Measurements from ENCODE around the gene DUSP9.
"Not testable (repeated sequence)": the region's sequence is repeated elsewhere in the genome, so short reads cannot be mapped to it uniquely, and the experiment has no call there.

Gene DUSP9

GRCh38 chrX:153685751-153686696 is 39.0 kb downstream of the DUSP9 start:
- in situ Hi-C loops (cut with HindIII; ENCODE audit: low pct_ligation_motif_present, low pct_unique_long_range_greater_than_20kb, low sequenced_read_pairs), result no loop called here
- DNase-seq, result no peak

DNA sequence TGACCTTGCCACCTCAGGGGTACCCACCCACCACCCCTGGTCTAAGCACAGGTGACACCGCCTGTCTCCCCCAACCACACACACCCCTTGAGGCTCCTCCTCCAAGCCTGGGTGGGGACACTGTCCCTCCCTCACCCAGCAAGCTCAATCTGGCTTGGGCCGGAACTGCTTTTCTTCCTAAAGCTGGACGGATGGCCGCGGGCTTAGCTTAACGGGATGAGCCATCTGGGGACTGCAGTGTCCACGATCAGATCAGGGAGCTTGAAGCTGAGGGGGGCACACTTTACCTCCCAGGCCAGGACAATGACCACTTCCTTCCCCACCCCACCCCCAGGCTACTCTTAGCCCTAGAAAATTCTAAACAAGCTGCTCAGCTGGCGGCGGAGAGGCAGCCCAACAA is 39.7 kb downstream of the DUSP9 start:
- in situ Hi-C loops (cut with HindIII; ENCODE audit: low pct_ligation_motif_present, low pct_unique_long_range_greater_than_20kb, low sequenced_read_pairs), result no loop called here
- DNase-seq, result no peak

DNA sequence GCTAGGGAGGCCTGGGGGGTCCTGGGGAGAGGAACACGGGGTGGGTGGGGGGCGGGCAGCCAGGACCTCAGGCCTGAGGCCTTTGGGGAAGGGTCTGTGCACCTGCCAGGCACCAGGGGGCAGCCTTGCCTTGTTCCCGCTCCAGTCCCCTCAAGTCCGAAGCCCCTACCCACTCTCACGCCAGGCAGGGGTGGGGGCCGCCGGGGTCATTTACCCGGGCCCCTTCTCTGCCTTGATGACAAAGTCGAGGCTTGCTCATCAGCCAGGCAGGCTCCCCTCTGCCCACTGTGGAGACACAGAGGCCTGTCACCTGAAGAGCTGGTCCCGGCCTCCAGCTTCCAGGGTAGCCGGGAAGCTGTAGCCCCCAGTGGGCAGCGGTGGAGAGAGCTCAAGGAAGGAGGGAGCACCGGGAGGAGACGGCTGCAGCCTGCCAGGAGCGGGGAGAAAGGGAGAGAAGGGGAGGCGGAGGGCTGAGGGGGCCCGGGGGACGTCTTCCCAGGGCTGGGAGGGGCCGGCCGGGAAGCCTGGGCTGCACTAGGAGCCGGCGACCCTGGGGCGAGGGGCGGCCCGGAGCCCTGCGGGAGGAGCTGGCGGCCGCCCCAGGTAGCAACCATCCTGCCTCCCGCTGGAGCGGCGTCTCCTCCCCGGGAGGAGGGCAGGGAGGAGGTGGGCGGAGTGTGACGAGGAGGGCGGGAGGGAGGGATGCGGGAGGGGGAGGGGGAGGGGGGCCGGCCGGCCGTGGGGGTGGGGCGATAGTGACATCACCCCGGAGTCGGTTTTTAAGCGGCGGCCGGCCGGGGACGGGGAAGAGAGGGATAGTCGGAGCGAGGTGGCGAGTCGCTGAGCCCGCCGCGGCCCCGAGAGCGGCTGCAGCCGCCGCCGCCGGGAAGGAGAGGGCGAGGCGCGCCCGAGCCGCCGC is 40.4 kb downstream of the DUSP9 start, which contains the start of gene SLC6A8:
Gene SLC6A8 (plus strand): TSS at position 806 of the 919 bp plus-strand sequence. CDS start 649 bp downstream, outside the sequence.
- in situ Hi-C loops (cut with HindIII; ENCODE audit: low pct_ligation_motif_present, low pct_unique_long_range_greater_than_20kb, low sequenced_read_pairs), result no loop called here
- peak; percentile 52 for DNase-seq

GRCh38 chrX:153688071-153688470 is 41.1 kb downstream of the DUSP9 start:
- DNase-seq, result no peak
- in situ Hi-C loops (cut with HindIII; ENCODE audit: low pct_ligation_motif_present, low pct_unique_long_range_greater_than_20kb, low sequenced_read_pairs), result no loop called here

- DNase-seq, result no peak
- in situ Hi-C loops (cut with HindIII; ENCODE audit: low pct_ligation_motif_present, low pct_unique_long_range_greater_than_20kb, low sequenced_read_pairs), result no loop called here
These were observed 41.5 kb downstream of the DUSP9 start for GRCh38 chrX:153688506-153688905.

DNA sequence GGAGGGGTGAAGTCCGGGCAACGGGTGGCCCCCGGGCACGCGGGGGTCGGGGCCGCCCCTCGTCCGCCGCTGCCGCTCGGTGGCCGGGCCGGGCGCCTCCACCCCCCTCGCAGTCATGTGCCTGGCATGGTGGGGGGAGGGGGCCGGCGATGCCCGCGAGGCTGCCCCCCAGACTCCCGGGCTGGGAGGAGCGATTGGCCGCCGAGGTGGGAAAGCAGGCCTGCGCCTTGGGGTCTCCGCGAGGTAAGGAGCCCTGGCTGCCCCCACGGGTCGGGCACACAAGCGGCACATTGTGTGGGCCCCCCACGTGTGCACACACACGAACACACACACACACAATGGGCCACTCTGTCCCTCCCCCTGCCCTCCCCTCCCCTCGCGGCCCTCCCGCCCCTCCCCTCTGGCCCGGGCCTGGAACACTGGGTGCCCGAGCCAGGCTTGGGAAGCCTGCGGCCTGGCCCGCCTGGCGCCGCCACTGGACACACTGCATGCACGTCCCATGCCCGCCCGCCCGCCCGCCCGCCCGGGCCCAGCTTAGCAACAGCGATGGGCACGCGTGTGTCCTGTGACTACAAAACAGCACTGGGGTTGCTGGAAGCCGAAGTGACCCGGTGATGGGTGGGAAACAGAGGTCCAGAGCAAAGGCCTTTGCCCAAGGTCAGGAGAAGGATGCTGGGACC is 42.0 kb downstream of the DUSP9 start:
- peak; percentile 39 for DNase-seq
- in situ Hi-C loops (cut with HindIII; ENCODE audit: low pct_ligation_motif_present, low pct_unique_long_range_greater_than_20kb, low sequenced_read_pairs), result no loop called here

- DNase-seq, result peak; percentile 12
- in situ Hi-C loops (cut with HindIII; ENCODE audit: low pct_ligation_motif_present, low pct_unique_long_range_greater_than_20kb, low sequenced_read_pairs), result no loop called here
These were observed 42.9 kb downstream of the DUSP9 start for GRCh38 chrX:153689654-153690465.

DNA sequence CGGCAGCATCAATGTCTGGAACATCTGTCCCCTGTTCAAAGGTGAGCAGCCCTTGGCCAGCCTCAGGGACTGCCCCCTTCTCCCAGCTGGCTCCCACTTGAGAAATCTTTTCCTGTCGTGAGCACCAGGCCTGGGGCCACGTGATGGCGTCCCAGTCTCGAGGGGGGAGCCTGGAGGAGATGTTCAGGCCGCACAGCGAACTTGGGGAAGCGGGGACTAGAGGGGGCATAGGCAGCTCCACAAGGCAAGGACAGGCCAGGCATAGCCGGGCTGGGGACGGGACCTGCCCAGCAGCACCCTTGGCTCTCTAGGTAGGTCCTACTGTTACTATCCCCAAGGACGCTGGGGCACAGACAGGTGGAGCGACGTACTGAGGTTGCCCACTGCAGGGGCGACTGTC is 43.5 kb downstream of the DUSP9 start:
- no peak for DNase-seq
- in situ Hi-C loops (cut with HindIII; ENCODE audit: low pct_ligation_motif_present, low pct_unique_long_range_greater_than_20kb, low sequenced_read_pairs), result no loop called here

DNA sequence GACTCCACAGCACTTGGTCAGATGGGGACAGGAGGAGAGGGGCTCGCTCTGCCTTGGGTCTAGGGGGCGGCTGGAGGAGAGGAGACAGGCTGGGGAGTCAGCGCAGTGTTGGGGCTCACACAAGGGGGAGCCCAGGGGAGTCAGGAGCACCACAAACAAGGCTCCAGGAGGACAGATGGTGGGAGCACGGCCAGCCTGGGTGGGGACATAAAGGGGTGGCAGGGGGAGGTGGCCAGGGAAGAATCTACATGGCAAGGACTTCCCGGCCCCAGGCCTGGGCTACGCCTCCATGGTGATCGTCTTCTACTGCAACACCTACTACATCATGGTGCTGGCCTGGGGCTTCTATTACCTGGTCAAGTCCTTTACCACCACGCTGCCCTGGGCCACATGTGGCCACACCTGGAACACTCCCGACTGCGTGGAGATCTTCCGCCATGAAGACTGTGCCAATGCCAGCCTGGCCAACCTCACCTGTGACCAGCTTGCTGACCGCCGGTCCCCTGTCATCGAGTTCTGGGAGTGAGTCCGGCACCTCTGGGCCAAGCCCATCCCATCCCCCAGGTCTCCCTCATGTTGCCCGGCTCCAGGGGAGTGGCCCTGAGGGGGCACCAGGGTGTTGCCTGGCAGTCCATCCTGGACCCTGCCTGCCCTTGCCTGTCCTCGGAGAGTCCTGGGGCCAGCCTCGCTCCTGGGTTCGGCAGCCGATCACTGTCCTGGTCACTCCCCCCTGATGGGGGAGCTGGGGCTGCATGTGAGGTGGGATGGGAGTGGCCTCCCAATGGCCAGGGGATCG is 44.2 kb downstream of the DUSP9 start:
- in situ Hi-C loops (cut with HindIII; ENCODE audit: low pct_ligation_motif_present, low pct_unique_long_range_greater_than_20kb, low sequenced_read_pairs); DNase-seq: not testable (repeated sequence)

DNA sequence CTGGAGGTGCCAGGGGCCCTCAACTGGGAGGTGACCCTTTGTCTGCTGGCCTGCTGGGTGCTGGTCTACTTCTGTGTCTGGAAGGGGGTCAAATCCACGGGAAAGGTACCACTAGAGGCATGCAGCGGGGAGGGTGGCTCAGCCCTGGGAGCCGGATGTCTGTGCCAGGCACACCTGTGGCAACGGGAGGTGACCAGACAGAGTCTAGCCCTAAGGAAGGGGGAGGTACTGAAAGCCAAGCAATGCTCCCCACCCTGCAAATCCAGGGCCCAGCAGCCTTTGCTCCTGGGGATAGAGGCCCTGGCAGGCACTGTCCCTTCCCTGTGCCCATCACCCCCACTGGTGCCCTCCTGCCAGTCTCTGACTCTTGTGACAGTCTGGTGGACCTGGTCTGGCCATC is 45.0 kb downstream of the DUSP9 start:
- no peak for DNase-seq
- in situ Hi-C loops (cut with HindIII; ENCODE audit: low pct_ligation_motif_present, low pct_unique_long_range_greater_than_20kb, low sequenced_read_pairs), result no loop called here

DNA sequence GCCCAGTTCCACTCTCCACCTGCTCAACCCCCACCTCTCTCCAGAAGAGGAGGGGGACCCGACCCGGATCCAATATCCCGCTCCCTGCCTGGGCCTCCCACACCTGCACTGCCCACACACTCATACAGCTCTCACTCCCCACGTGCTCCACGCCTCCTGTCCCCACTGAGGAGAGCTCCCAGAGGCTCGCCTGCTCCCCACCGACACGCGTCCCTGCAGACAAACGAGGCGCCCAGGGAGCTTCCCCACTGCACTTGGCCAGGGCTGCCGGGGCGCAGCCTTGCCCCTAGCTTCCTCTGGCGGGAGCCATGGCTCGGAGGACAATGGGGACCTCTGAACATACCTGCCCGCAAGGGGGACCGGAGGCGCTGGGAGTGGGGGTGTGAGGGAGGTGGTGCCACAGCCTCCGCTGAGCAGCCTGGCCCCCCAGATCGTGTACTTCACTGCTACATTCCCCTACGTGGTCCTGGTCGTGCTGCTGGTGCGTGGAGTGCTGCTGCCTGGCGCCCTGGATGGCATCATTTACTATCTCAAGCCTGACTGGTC is 45.7 kb downstream of the DUSP9 start:
- in situ Hi-C loops (cut with HindIII; ENCODE audit: low pct_ligation_motif_present, low pct_unique_long_range_greater_than_20kb, low sequenced_read_pairs), result no loop called here

GRCh38 chrX:153693216-153694086 is 46.4 kb downstream of the DUSP9 start:
- in situ Hi-C loops (cut with HindIII; ENCODE audit: low pct_ligation_motif_present, low pct_unique_long_range_greater_than_20kb, low sequenced_read_pairs), result no loop called here
- no peak for DNase-seq

More for the DNA sequence above, 45.7 kb downstream of the DUSP9 start:
- DNase-seq, result no peak

- in situ Hi-C loops (cut with HindIII; ENCODE audit: low pct_ligation_motif_present, low pct_unique_long_range_greater_than_20kb, low sequenced_read_pairs); DNase-seq: not testable (repeated sequence)
These were observed 47.3 kb downstream of the DUSP9 start for GRCh38 chrX:153694256-153694655.

- DNase-seq, result no peak
- in situ Hi-C loops (cut with HindIII; ENCODE audit: low pct_ligation_motif_present, low pct_unique_long_range_greater_than_20kb, low sequenced_read_pairs), result no loop called here
These were observed 47.8 kb downstream of the DUSP9 start for GRCh38 chrX:153694687-153695270.

GRCh38 chrX:153696100-153696499 is 49.1 kb downstream of the DUSP9 start:
- in situ Hi-C loops (cut with HindIII; ENCODE audit: low pct_ligation_motif_present, low pct_unique_long_range_greater_than_20kb, low sequenced_read_pairs), result no loop called here
- DNase-seq, result no peak

GRCh38 chrX:153696538-153696937 is 49.5 kb downstream of the DUSP9 start:
- in situ Hi-C loops (cut with HindIII; ENCODE audit: low pct_ligation_motif_present, low pct_unique_long_range_greater_than_20kb, low sequenced_read_pairs); DNase-seq: not testable (repeated sequence)
